H9 (cell line): ENCODE measurements around the gene MAP3K5. TPM values are rescaled to one million over a fixed set of nuclear protein-coding genes. Genes with fewer than 3 reads are reported as not detected.

Experiments
- DNase-seq: peaks from one replicate; pipeline ENCODE4 v3.0.0-alpha.2; 2017
- H2AFZ ChIP-seq: one replicate; pipeline ENCODE4 v1.6.1; 2013; ENCODE audit warnings: mild to moderate bottlenecking, low read length, control low read depth, moderate library complexity
- H2AK5ac ChIP-seq: 2 replicates; pipeline ENCODE4 v1.6.1; 2013; ENCODE audit warnings: low read length, control low read depth, mixed read lengths; ENCODE audit not compliant: insufficient read length
- H2BK120ac ChIP-seq: one replicate; pipeline ENCODE4 v1.6.1; 2013; ENCODE audit warnings: low read depth, mild to moderate bottlenecking, low read length, control low read depth, inconsistent platforms; ENCODE audit not compliant: poor library complexity, severe bottlenecking
- H2BK12ac ChIP-seq: 2 replicates; pipeline ENCODE4 v1.6.1; 2013; ENCODE audit warnings: low read length, control low read depth, mixed read lengths, low read depth; ENCODE audit not compliant: insufficient read length
- H2BK15ac ChIP-seq: 2 replicates; pipeline ENCODE4 v1.6.1; 2013; ENCODE audit warnings: low read depth, low read length, control low read depth
- H2BK20ac ChIP-seq: one replicate; pipeline ENCODE4 v1.6.1; 2013; ENCODE audit warnings: low read depth, mild to moderate bottlenecking, low read length, control low read depth, inconsistent platforms; ENCODE audit not compliant: poor library complexity, severe bottlenecking
- H2BK5ac ChIP-seq: 2 replicates; pipeline ENCODE4 v1.6.1; 2013; ENCODE audit warnings: low read length, control low read depth, mixed read lengths; ENCODE audit not compliant: insufficient read length
- H3K14ac ChIP-seq: 2 replicates; pipeline ENCODE4 v1.6.1; 2013; ENCODE audit warnings: low read length, control low read depth; ENCODE audit not compliant: insufficient read depth
- H3K18ac ChIP-seq: 2 replicates; pipeline ENCODE4 v1.6.1; 2013; ENCODE audit warnings: low read depth, mild to moderate bottlenecking, mixed read lengths, low read length, control low read depth; ENCODE audit not compliant: insufficient read length
- H3K23ac ChIP-seq: 2 replicates; pipeline ENCODE4 v1.6.1; 2013; ENCODE audit warnings: low read length, control low read depth, mixed read lengths, low read depth; ENCODE audit not compliant: insufficient read length
- H3K23me2 ChIP-seq: 2 replicates; pipeline ENCODE4 v1.6.1; 2013; ENCODE audit warnings: low read depth, mild to moderate bottlenecking, mixed read lengths, low read length, control low read depth; ENCODE audit not compliant: insufficient read length, poor library complexity, severe bottlenecking
- H3K27ac ChIP-seq: 2 replicates; pipeline ENCODE4 v1.5.1; 2013; ENCODE audit warnings: low read length, control low read depth, mixed read lengths, low read depth; ENCODE audit not compliant: insufficient read length
- H3K27me3 ChIP-seq: 2 replicates; pipeline ENCODE4 v1.6.1; 2013; ENCODE audit warnings: low read length, control low read depth, inconsistent platforms; ENCODE audit not compliant: insufficient read depth
- H3K4ac ChIP-seq: 2 replicates; pipeline ENCODE4 v1.6.1; 2013; ENCODE audit warnings: low read depth, mild to moderate bottlenecking, control low read depth, inconsistent platforms, low read length, moderate library complexity
- H3K4me1 ChIP-seq: 2 replicates; pipeline ENCODE4 v1.6.1; 2013; ENCODE audit warnings: low read length, control low read depth, inconsistent platforms; ENCODE audit not compliant: insufficient read depth
- H3K4me2 ChIP-seq: 2 replicates; pipeline ENCODE4 v1.6.1; 2013; ENCODE audit warnings: low read length, control low read depth, mixed read lengths; ENCODE audit not compliant: insufficient read length, insufficient read depth
- H3K56ac ChIP-seq: 2 replicates; pipeline ENCODE4 v1.6.1; 2013; ENCODE audit warnings: low read depth, mild to moderate bottlenecking, mixed read lengths, low read length, control low read depth; ENCODE audit not compliant: insufficient read length
- H3K79me1 ChIP-seq: 2 replicates; pipeline ENCODE4 v1.6.1; 2013; ENCODE audit warnings: low read depth, mild to moderate bottlenecking, moderate library complexity, low read length, control low read depth, inconsistent platforms; ENCODE audit not compliant: insufficient read depth, poor library complexity, severe bottlenecking
- H3K79me2 ChIP-seq: 2 replicates; pipeline ENCODE4 v1.6.1; 2013; ENCODE audit warnings: low read length, control low read depth, inconsistent platforms; ENCODE audit not compliant: insufficient read depth
- H3K9ac ChIP-seq: 2 replicates; pipeline ENCODE4 v1.6.1; 2013; ENCODE audit warnings: low read length, control low read depth, mixed read lengths; ENCODE audit not compliant: insufficient read length; ENCODE audit errors: extremely low read depth
- H3K9me3 ChIP-seq: one replicate; pipeline ENCODE4 v1.6.1; 2013; ENCODE audit warnings: low read depth, low read length, inconsistent platforms; ENCODE audit not compliant: control insufficient read depth
- H3T11ph ChIP-seq: one replicate; pipeline ENCODE4 v1.6.1; 2013; ENCODE audit warnings: mild to moderate bottlenecking, low read length, control low read depth, inconsistent platforms
- H4K20me1 ChIP-seq: one replicate; pipeline ENCODE4 v1.6.1; 2013; ENCODE audit not compliant: control insufficient read depth, insufficient read length, insufficient read depth
- H4K5ac ChIP-seq: 2 replicates; pipeline ENCODE4 v1.6.1; 2013; ENCODE audit warnings: low read depth, mild to moderate bottlenecking, mixed read lengths, low read length, control low read depth; ENCODE audit not compliant: insufficient read length
- H4K8ac ChIP-seq: replicated peaks from 2 replicates; pipeline ENCODE4 v1.6.1; 2013; ENCODE audit warnings: low read length, control low read depth, mixed read lengths, low read depth; ENCODE audit not compliant: insufficient read length
- H4K91ac ChIP-seq: 2 replicates; pipeline ENCODE4 v1.6.1; 2013; ENCODE audit warnings: low read depth, mild to moderate bottlenecking, moderate library complexity, mixed read lengths, low read length, control low read depth; ENCODE audit not compliant: insufficient read length
- H3K27ac Mint-ChIP-seq, 3 experiments: 2 replicates in 2 of 3; 3 replicates in 1 of 3; pipeline ENCODE4 v1.8.0; 2020 to 2021; ENCODE audit warnings: mixed read lengths in 3 of 3, mild to moderate bottlenecking in 1 of 3, moderate library complexity in 1 of 3
- H3K27me3 Mint-ChIP-seq: 2 replicates; pipeline ENCODE4 v1.8.0; 2021; ENCODE audit warnings: low read depth, mild to moderate bottlenecking, moderate library complexity, mixed read lengths
- H3K36me3 Mint-ChIP-seq, 3 experiments: 2 replicates in 2 of 3; 3 replicates in 1 of 3; pipeline ENCODE4 v1.8.0; 2020 to 2021; ENCODE audit warnings: low read depth in 3 of 3, mixed read lengths in 3 of 3; ENCODE audit not compliant: insufficient read depth in 1 of 3
- H3K4me1 Mint-ChIP-seq, 2 experiments: 2 replicates each; pipeline ENCODE4 v1.8.0; 2020; ENCODE audit warnings: mixed read lengths in 2 of 2
- H3K4me3 Mint-ChIP-seq, 2 experiments: 2 replicates in 1 of 2; 3 replicates in 1 of 2; pipeline ENCODE4 v1.8.0; 2020 to 2021; ENCODE audit warnings: mild to moderate bottlenecking in 2 of 2, mixed read lengths in 2 of 2, moderate library complexity in 1 of 2
- H3K9me3 Mint-ChIP-seq, 2 experiments: 2 replicates in 1 of 2; 3 replicates in 1 of 2; pipeline ENCODE4 v1.8.0; 2020; ENCODE audit warnings: mild to moderate bottlenecking in 2 of 2, mixed read lengths in 2 of 2, moderate library complexity in 1 of 2
- WGBS: extraction: QIAGEN DNeasy Blood & Tissue Kit; methylation state at CpG from one replicate; pipeline ENCODE4 v1.1.7; 2013; ENCODE audit warnings: missing lambda C conversion rate, low lambda C conversion rate, mixed read lengths; ENCODE audit not compliant: insufficient read length; ENCODE audit errors: extremely low coverage; 5-methylcytosine and 5-hydroxymethylcytosine counted together
- total RNA-seq: library from RNA; stranded (reverse); gene quantifications from 2 replicates; pipeline ENCODE4 v1.2.1, GENCODE V29; 2021
- TF ChIP-seq, protein P1 (sequence below): fragments of 200-600 bp; sonication (generic); conservative IDR thresholded peaks from 3 replicates; pipeline ENCODE4 v1.8.0; 2021; ENCODE audit warnings: antibody characterized with exemption, mild to moderate bottlenecking

Gene MAP3K5
- total RNA-seq, 1 experiment from 2014 or later = 1.6 TPM

DNA sequence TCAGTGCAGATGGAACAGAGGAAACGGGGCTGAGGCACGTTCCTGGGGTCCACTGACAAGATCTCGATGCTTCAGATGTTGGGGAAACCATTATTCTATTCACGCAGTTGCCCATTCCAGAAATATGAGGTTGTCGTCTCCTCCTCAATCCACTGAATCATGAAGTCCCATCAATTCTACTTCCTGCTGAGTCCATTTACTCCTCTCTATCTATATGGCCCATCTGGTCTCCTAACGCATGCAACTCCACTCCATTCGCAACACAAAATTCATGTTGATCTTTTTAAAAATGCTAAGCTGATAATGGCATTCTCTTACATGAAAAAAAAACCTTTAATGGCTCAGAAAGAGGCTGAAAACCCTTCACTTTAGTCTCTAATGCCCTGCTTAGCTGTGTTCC, 37.5 kb downstream of the MAP3K5 start:
- no peaks in the 10 kb centered on the region for H3K79me2 ChIP-seq
- Mint-ChIP-seq H3K27me3 (no peaks in the 10 kb centered on the region), H3K36me3 (no peaks in the 10 kb centered on the region)

More for the DNA sequence above, 37.5 kb downstream of the MAP3K5 start:
- Histone ChIP-seq H3K14ac (no peak overlapping the region), H3K4me2 (no peak overlapping the region), H3K23ac (no peak overlapping the region), H3K9me3 (no peaks in the 10 kb centered on the region), H4K5ac (no peak overlapping the region), H3K23me2 (peaks cover 2% of the 10 kb centered on the region), H2AK5ac (no peak overlapping the region), H3K4ac (no peak overlapping the region), H2BK5ac (no peak overlapping the region), H2AFZ (no peak overlapping the region), H2BK20ac (no peak overlapping the region), H4K20me1 (no peaks in the 10 kb centered on the region), H3K27ac (no peak overlapping the region), H3K27me3 (no peaks in the 10 kb centered on the region), H2BK120ac (no peak overlapping the region), H2BK12ac (no peak overlapping the region), H3K9ac (no peak overlapping the region), H3K56ac (no peak overlapping the region), H2BK15ac (no peak overlapping the region), H3K79me1 (no peaks in the 10 kb centered on the region), H3K4me1 (no peaks in the 10 kb centered on the region), H4K8ac (no peak overlapping the region), H3K18ac (no peak overlapping the region), H3T11ph (no peak overlapping the region), H4K91ac (no peak overlapping the region)
- Mint-ChIP-seq H3K4me1 (peaks cover 8 to 15% of the 10 kb centered on the region in 2 experiments), H3K9me3 (no peaks in the 10 kb centered on the region), H3K27ac (peak overlapping the region in 1 of 3 experiments; percentile 79; a peak in 2 of 7 replicates), H3K4me3 (no peak overlapping the region)
- WGBS = 100% methylated on average over 2 of the region's 7 CpGs
- no peak for DNase-seq
- TF ChIP-seq, protein P1, sequence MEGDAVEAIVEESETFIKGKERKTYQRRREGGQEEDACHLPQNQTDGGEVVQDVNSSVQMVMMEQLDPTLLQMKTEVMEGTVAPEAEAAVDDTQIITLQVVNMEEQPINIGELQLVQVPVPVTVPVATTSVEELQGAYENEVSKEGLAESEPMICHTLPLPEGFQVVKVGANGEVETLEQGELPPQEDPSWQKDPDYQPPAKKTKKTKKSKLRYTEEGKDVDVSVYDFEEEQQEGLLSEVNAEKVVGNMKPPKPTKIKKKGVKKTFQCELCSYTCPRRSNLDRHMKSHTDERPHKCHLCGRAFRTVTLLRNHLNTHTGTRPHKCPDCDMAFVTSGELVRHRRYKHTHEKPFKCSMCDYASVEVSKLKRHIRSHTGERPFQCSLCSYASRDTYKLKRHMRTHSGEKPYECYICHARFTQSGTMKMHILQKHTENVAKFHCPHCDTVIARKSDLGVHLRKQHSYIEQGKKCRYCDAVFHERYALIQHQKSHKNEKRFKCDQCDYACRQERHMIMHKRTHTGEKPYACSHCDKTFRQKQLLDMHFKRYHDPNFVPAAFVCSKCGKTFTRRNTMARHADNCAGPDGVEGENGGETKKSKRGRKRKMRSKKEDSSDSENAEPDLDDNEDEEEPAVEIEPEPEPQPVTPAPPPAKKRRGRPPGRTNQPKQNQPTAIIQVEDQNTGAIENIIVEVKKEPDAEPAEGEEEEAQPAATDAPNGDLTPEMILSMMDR = no peak
